A549 (cell line): ENCODE data around the gene BCL2L1.

Experiments used
- ATOH8 ChIP-seq: fragments of 250-450 bp; sonication (Bioruptor Pico); IDR thresholded peaks from 2 replicates; pipeline ENCODE4 v1.5.0; 2020; ENCODE audit warnings: low read depth, mild to moderate bottlenecking, moderate library complexity
- CEBPB ChIP-seq, 2 experiments: fragments of >200 bp in 1 of 2; sonication (Bioruptor Twin) in 1 of 2; formaldehyde crosslinking in 1 of 2; IDR thresholded peaks; 2 replicates each; pipeline ENCODE4 v1.6.1; 2012 to 2016
- CHD2 ChIP-seq: fragments of 150-350 bp; IDR thresholded peaks from 2 replicates; pipeline ENCODE4 v1.6.1; 2014; ENCODE audit warnings: low read length; ENCODE audit not compliant: partially characterized antibody
- CTCF ChIP-seq: fragments of >200 bp; sonication (Bioruptor Twin); formaldehyde crosslinking; IDR thresholded peaks from 3 replicates; pipeline ENCODE4 v1.5.1; 2016
- EHMT2 ChIP-seq: fragments of 200-600 bp; sonication (generic); IDR thresholded peaks from 2 replicates; pipeline ENCODE4 v1.6.1; 2016; ENCODE audit warnings: antibody characterized with exemption, low read depth, mild to moderate bottlenecking, moderate library complexity
- EP300 ChIP-seq, 2 experiments: fragments of >200 bp; sonication (Bioruptor Twin); formaldehyde crosslinking; IDR thresholded peaks; 2 replicates in 1 of 2; 3 replicates in 1 of 2; pipeline ENCODE4 v1.6.1; 2016 to 2017
- JUNB ChIP-seq: fragments of >200 bp; sonication (Bioruptor Twin); formaldehyde crosslinking; IDR thresholded peaks from 2 replicates; pipeline ENCODE4 v1.6.1; 2016
- KDM1A ChIP-seq: fragments of 200-600 bp; sonication (generic); IDR thresholded peaks from 2 replicates; pipeline ENCODE4 v1.6.1; 2016; ENCODE audit warnings: low read depth, mild to moderate bottlenecking
- MAFK ChIP-seq: fragments of 450-650 bp; IDR thresholded peaks from 2 replicates; pipeline ENCODE4 v1.6.1; 2014; ENCODE audit not compliant: partially characterized antibody
- MAX ChIP-seq: IDR thresholded peaks from 2 replicates; pipeline ENCODE4 v1.6.1; 2012
- PBX3 ChIP-seq: IDR thresholded peaks from 2 replicates; pipeline ENCODE4 v1.6.1; 2012
- POLR2A ChIP-seq: IDR thresholded peaks from 2 replicates; pipeline ENCODE4 v1.6.1; 2012; ENCODE audit warnings: mild to moderate bottlenecking, low read length
- REST ChIP-seq: fragments of 200-600 bp; sonication (generic); IDR thresholded peaks from 2 replicates; pipeline ENCODE4 v1.6.1; 2016; ENCODE audit warnings: antibody characterized with exemption, mild to moderate bottlenecking, moderate library complexity
- USF2 ChIP-seq: fragments of 450-650 bp; IDR thresholded peaks from 2 replicates; pipeline ENCODE4 v1.6.1; 2014; ENCODE audit warnings: antibody characterized with exemption

GRCh38 chr20:31770243-31770642 is 47.6 kb upstream of the BCL2L1 start:
- no peak for TF ChIP-seq CTCF
- TF ChIP-seq POLR2A: no peak
- no peak for TF ChIP-seq USF2
- no peak for TF ChIP-seq CEBPB (IDR thresholded peaks at IDR 0.05)
- no peak for TF ChIP-seq JUNB
- no peak for TF ChIP-seq EP300 (IDR thresholded peaks at IDR 0.05)
- no peak for TF ChIP-seq CHD2
- no peak for TF ChIP-seq MAFK
- no peak for TF ChIP-seq KDM1A
- no peak for TF ChIP-seq MAX
- TF ChIP-seq PBX3: no peak
- no peak for TF ChIP-seq ATOH8 (CRISPR knock-in tag)
- TF ChIP-seq REST: no peak
- no peak for TF ChIP-seq EHMT2
